ENCODE measurements around the gene TBL1XR1. TPM values are rescaled to one million over a fixed set of nuclear protein-coding genes. Genes with fewer than 3 reads are reported as not detected.

Gene TBL1XR1
- total and polyA plus RNA-seq, 4 donors, result 24.1 to 203 (median 77.4) TPM

GRCh38 chr3:177238686-177239216 lies 41.5 kb upstream of the TBL1XR1 start:
- Histone ChIP-seq H3K4me3 (no peak overlapping the region), H3K27me3 (ENCODE audit: control insufficient read depth in 3 of 3, insufficient read depth in 3 of 3, low read length in 2 of 3) (no peaks in the 10 kb centered on the region), H3K9me3 (ENCODE audit: control insufficient read depth in 4 of 4, insufficient read depth in 3 of 4, low read length in 3 of 4) (no peaks in the 10 kb centered on the region), H3K27ac (ENCODE audit: low read depth in 1 of 2, low read length in 1 of 2) (no peak overlapping the region), H3K4me1 (ENCODE audit: control insufficient read depth in 5 of 5, insufficient read depth in 5 of 5, low read length in 5 of 5) (no peaks in the 10 kb centered on the region), H3K36me3 (ENCODE audit: control insufficient read depth in 4 of 4, insufficient read depth in 4 of 4, low read length in 4 of 4) (no peaks in the 10 kb centered on the region), H3K9ac (ENCODE audit: insufficient read depth in 1 of 2, low read length in 2 of 2) (no peak overlapping the region)
- ATAC-seq (ENCODE audit: insufficient read depth, low FRiP score), result no peak
- no peak for DNase-seq
- WGBS, 2 donors, result 70 to 86% methylated on average over 2 of the region's 2 CpGs
- TF ChIP-seq CTCF (IDR thresholded peaks at IDR 0.05; ENCODE audit: control extremely low read depth, extremely low read depth), result no peak

- Histone ChIP-seq H3K4me3 (no peak overlapping the region), H3K27me3 (ENCODE audit: control insufficient read depth in 3 of 3, insufficient read depth in 3 of 3, low read length in 2 of 3) (no peaks in the 10 kb centered on the region), H3K27ac (ENCODE audit: low read depth in 1 of 2, low read length in 1 of 2) (no peak overlapping the region), H3K4me1 (ENCODE audit: control insufficient read depth in 5 of 5, insufficient read depth in 5 of 5, low read length in 5 of 5) (no peaks in the 10 kb centered on the region), H3K36me3 (ENCODE audit: control insufficient read depth in 4 of 4, insufficient read depth in 4 of 4, low read length in 4 of 4) (no peaks in the 10 kb centered on the region), H3K9me3 (ENCODE audit: control insufficient read depth in 4 of 4, insufficient read depth in 3 of 4, low read length in 3 of 4) (no peaks in the 10 kb centered on the region), H3K9ac (ENCODE audit: insufficient read depth in 1 of 2, low read length in 2 of 2) (no peak overlapping the region)
- ATAC-seq (ENCODE audit: insufficient read depth, low FRiP score), result no peak
- TF ChIP-seq CTCF (IDR thresholded peaks at IDR 0.05; ENCODE audit: control extremely low read depth, extremely low read depth), result no peak
- 85 to 88% methylated on average over 4 of the region's 4 CpGs for WGBS, 2 donors
- DNase-seq, result no peak
Observed at GRCh38 chr3:177237206-177237605, 39.9 kb upstream of the TBL1XR1 start.

GRCh38 chr3:177236704-177237103 lies 39.4 kb upstream of the TBL1XR1 start:
- Histone ChIP-seq H3K9ac (ENCODE audit: insufficient read depth in 1 of 2, low read length in 2 of 2) (no peak overlapping the region), H3K36me3 (ENCODE audit: control insufficient read depth in 4 of 4, insufficient read depth in 4 of 4, low read length in 4 of 4) (no peaks in the 10 kb centered on the region), H3K9me3 (ENCODE audit: control insufficient read depth in 4 of 4, insufficient read depth in 3 of 4, low read length in 3 of 4) (no peaks in the 10 kb centered on the region), H3K4me1 (ENCODE audit: control insufficient read depth in 5 of 5, insufficient read depth in 5 of 5, low read length in 5 of 5) (no peaks in the 10 kb centered on the region), H3K27ac (ENCODE audit: low read depth in 1 of 2, low read length in 1 of 2) (no peak overlapping the region), H3K27me3 (ENCODE audit: control insufficient read depth in 3 of 3, insufficient read depth in 3 of 3, low read length in 2 of 3) (no peaks in the 10 kb centered on the region), H3K4me3 (no peak overlapping the region)
- DNase-seq (no peak), ATAC-seq (ENCODE audit: insufficient read depth, low FRiP score) (no peak)
- no peak for TF ChIP-seq CTCF (IDR thresholded peaks at IDR 0.05; ENCODE audit: control extremely low read depth, extremely low read depth)
- 96 to 98% methylated on average over 2 of the region's 2 CpGs for WGBS, 2 donors

GRCh38 chr3:177234121-177234520 lies 36.8 kb upstream of the TBL1XR1 start:
- Histone ChIP-seq H3K4me1 (ENCODE audit: control insufficient read depth in 5 of 5, insufficient read depth in 5 of 5, low read length in 5 of 5) (peaks cover 0 to 4% (median 0%) of the 10 kb centered on the region in 5 donors), H3K36me3 (ENCODE audit: control insufficient read depth in 4 of 4, insufficient read depth in 4 of 4, low read length in 4 of 4) (no peaks in the 10 kb centered on the region), H3K9ac (ENCODE audit: insufficient read depth in 1 of 2, low read length in 2 of 2) (no peak overlapping the region), H3K27me3 (ENCODE audit: control insufficient read depth in 3 of 3, insufficient read depth in 3 of 3, low read length in 2 of 3) (no peaks in the 10 kb centered on the region), H3K9me3 (ENCODE audit: control insufficient read depth in 4 of 4, insufficient read depth in 3 of 4, low read length in 3 of 4) (no peaks in the 10 kb centered on the region), H3K27ac (ENCODE audit: low read depth in 1 of 2, low read length in 1 of 2) (no peak overlapping the region), H3K4me3 (no peak overlapping the region)
- ATAC-seq (ENCODE audit: insufficient read depth, low FRiP score), result no peak
- no peak for TF ChIP-seq CTCF (IDR thresholded peaks at IDR 0.05; ENCODE audit: control extremely low read depth, extremely low read depth)
- peak in 2 of 3 donors; percentile 44 to 54 for DNase-seq
- WGBS, 2 donors, result 74 to 80% methylated on average over 2 of the region's 2 CpGs
